ENCODE data around the gene GID8. TPM values are rescaled to one million over a fixed set of nuclear protein-coding genes. Genes with fewer than 3 reads are reported as not detected.

GID8 gene
- total and polyA plus RNA-seq, 9 of the 15 experiments (the other 6 are each of a cell fraction or from before 2014, with no cell fraction given) = 7.5 to 31.6 (median 22.2) TPM

- in situ Hi-C loops (cut with MboI) (no loop called here), intact Hi-C loops (cut with micrococcal nuclease) (no loop called here)
- no peaks in the 10 kb centered on the region for H3K9me1 ChIP-seq (ENCODE audit: control insufficient read depth, insufficient read depth, low read length)
- WGBS (ENCODE audit: insufficient coverage, low coverage, missing lambda C conversion rate) = 5% methylated on average over 23 of the region's 25 CpGs
- TF ChIP-seq ILK (tag; IDR thresholded peaks at IDR 0.05; ENCODE audit: borderline replicate concordance, low read depth) (no peak), ZNF263 (CRISPR knock-in tag; IDR thresholded peaks at IDR 0.05; ENCODE audit: borderline replicate concordance) (no peak), ARID3A (IDR thresholded peaks at IDR 0.05; ENCODE audit: borderline replicate concordance, low read depth, low read length) (no peak), PHB2 (IDR thresholded peaks at IDR 0.05; ENCODE audit: low read depth) (no peak), MYBL2 (IDR thresholded peaks at IDR 0.05; ENCODE audit: low read depth) (no peak), MYBL2 (CRISPR knock-in tag; IDR thresholded peaks at IDR 0.05; ENCODE audit: borderline replicate concordance) (no peak), CHCHD3 (CRISPR knock-in tag; IDR thresholded peaks at IDR 0.05) (no peak), SIX5 (IDR thresholded peaks at IDR 0.05; ENCODE audit: borderline replicate concordance in 1 of 2, insufficient read depth in 1 of 2, low read depth in 1 of 2, low read length in 2 of 2) (no peak), CBFA2T3 (IDR thresholded peaks at IDR 0.05) (no peak), ZNF408 (CRISPR knock-in tag; IDR thresholded peaks at IDR 0.05; ENCODE audit: low read depth) (no peak), ZBTB33 (CRISPR knock-in tag; IDR thresholded peaks at IDR 0.05) (no peak), PREB (CRISPR knock-in tag; IDR thresholded peaks at IDR 0.05) (no peak), EZH2 (IDR thresholded peaks at IDR 0.05; ENCODE audit: borderline replicate concordance, low read depth, low read length) (no peak)
- H3K9ac ChIP-seq (ENCODE audit: insufficient read depth in 1 of 2, low read depth in 2 of 2, low read length in 2 of 2) = no peak overlapping the region
- ChIA-PET POLR2A (interaction anchor here (0.5 to 3.1 kb wide), 6 partner anchors 9 to 66 kb away, joined by 3 to 19 read pairs (median 4); partner anchors contain the start of gene GID8), CTCF (ENCODE audit: low intra/inter-chr PET ratio) (no interaction called here)
- no TSS peak for BruUV-seq (replicated peaks)
- H4K20me1 ChIP-seq (replicated peaks; ENCODE audit: control insufficient read depth, insufficient read depth, low read length) = peaks cover 17% of the 10 kb centered on the region; the same call in 1 of the 2 replicates
- no peaks in the 10 kb centered on the region for H3K79me2 ChIP-seq (ENCODE audit: control insufficient read depth, insufficient read depth, low read length)
- ATAC-seq (no peak), FAIRE-seq (no peak), DNase-seq (ENCODE audit: extremely low read depth in 1 of 4, low spot score in 3 of 4) (no peak)
- no peak overlapping the region for H3K4me2 ChIP-seq (ENCODE audit: insufficient read depth, low read length)
- no peak overlapping the region for H3K27ac ChIP-seq (ENCODE audit: extremely low read depth, low read depth, low read length)
- peaks cover 3 to 58% of the 10 kb centered on the region in 2 experiments; a peak in 3 of 5 replicates for H3K4me1 ChIP-seq (replicated peaks in 1 of 2; ENCODE audit: control insufficient read depth in 2 of 2, insufficient read depth in 2 of 2, low read length in 2 of 2)
- no peaks in the 10 kb centered on the region for H3K36me3 ChIP-seq (ENCODE audit: control insufficient read depth, insufficient read depth, low read length)
- H3K4me3 ChIP-seq = no peak overlapping the region
- H3K9me3 ChIP-seq (replicated peaks; ENCODE audit: control insufficient read depth, insufficient read depth, low read depth, low read length) = no peaks in the 10 kb centered on the region
- no peak overlapping the region for H2AFZ ChIP-seq (ENCODE audit: low read depth, low read length)
- H3K27me3 ChIP-seq (ENCODE audit: control insufficient read depth in 2 of 2, insufficient read depth in 2 of 2, low read length in 2 of 2) = peaks cover 27 to 60% of the 10 kb centered on the region in 2 experiments
These were observed 18.6 kb downstream of the GID8 start for GRCh38 chr20:62956387-62957135.
